ENCODE measurements around the gene ZNF169.

GRCh38 chr9:94298949-94299599 is 40.0 kb downstream of the ZNF169 start:
- TF ChIP-seq POLR2AphosphoS5 (IDR thresholded peaks at IDR 0.05; ENCODE audit: low read depth, low read length), result no peak
- no peak for TF ChIP-seq POLR2A (IDR thresholded peaks at IDR 0.05; ENCODE audit: low read depth, low read length)
- no peak for TF ChIP-seq SPI1 (IDR thresholded peaks at IDR 0.05; ENCODE audit: low read depth, low read length)
- no peak for TF ChIP-seq TAF1 (IDR thresholded peaks at IDR 0.05; ENCODE audit: low read depth, low read length)
